Measurements from ENCODE around the gene KLRC3. TPM values are rescaled to one million over a fixed set of nuclear protein-coding genes. Genes with fewer than 3 reads are reported as not detected.

Gene KLRC3
- total RNA-seq, 1 experiment from 2014 or later = not detected

GRCh38 chr12:10456856-10457255, 36.5 kb upstream of the KLRC3 start:
- H3K4me3 ChIP-seq (ENCODE audit: low read depth, low read length, poor library complexity, severe bottlenecking) = no peak overlapping the region
- no peak for TF ChIP-seq EZH2 (IDR thresholded peaks at IDR 0.05; ENCODE audit: borderline replicate concordance, low read depth, low read length, poor library complexity, severe bottlenecking)
- no peak for TF ChIP-seq CTCF (conservative IDR thresholded peaks at IDR 0.05; ENCODE audit: low read depth, low read length)
- DNase-seq (ENCODE audit: low spot score) = no peak
- no peaks in the 10 kb centered on the region for H3K36me3 ChIP-seq (ENCODE audit: insufficient read depth, low read length, poor library complexity, severe bottlenecking)
- no peaks in the 10 kb centered on the region for H3K4me1 ChIP-seq (ENCODE audit: insufficient read depth, low read length, poor library complexity, severe bottlenecking)
- H3K9me3 ChIP-seq (ENCODE audit: low read depth, low read length, poor library complexity, severe bottlenecking) = no peaks in the 10 kb centered on the region
- H3K27ac ChIP-seq (ENCODE audit: low read depth, low read length, poor library complexity, severe bottlenecking) = no peak overlapping the region
- ChIA-PET CTCF (no interaction called here), POLR2A (ENCODE audit: low non-redundant PET) (no interaction called here)
- no peaks in the 10 kb centered on the region for H3K27me3 ChIP-seq (replicated peaks; ENCODE audit: insufficient read depth, low read depth, low read length, poor library complexity)
- no TSS peak for BruUV-seq (replicated peaks)
- intact Hi-C loops (cut with micrococcal nuclease; ENCODE audit: unreplicated experiment) = no loop called here

- no peak overlapping the region for H3K27ac ChIP-seq (ENCODE audit: low read depth, low read length, poor library complexity, severe bottlenecking)
- no peaks in the 10 kb centered on the region for H3K27me3 ChIP-seq (replicated peaks; ENCODE audit: insufficient read depth, low read depth, low read length, poor library complexity)
- ChIA-PET POLR2A (ENCODE audit: low non-redundant PET) (no interaction called here), CTCF (no interaction called here)
- intact Hi-C loops (cut with micrococcal nuclease; ENCODE audit: unreplicated experiment) = no loop called here
- no peak for TF ChIP-seq EZH2 (IDR thresholded peaks at IDR 0.05; ENCODE audit: borderline replicate concordance, low read depth, low read length, poor library complexity, severe bottlenecking)
- no peak for TF ChIP-seq CTCF (conservative IDR thresholded peaks at IDR 0.05; ENCODE audit: low read depth, low read length)
- H3K4me3 ChIP-seq (ENCODE audit: low read depth, low read length, poor library complexity, severe bottlenecking) = no peak overlapping the region
- no peaks in the 10 kb centered on the region for H3K36me3 ChIP-seq (ENCODE audit: insufficient read depth, low read length, poor library complexity, severe bottlenecking)
- no TSS peak for BruUV-seq (replicated peaks)
- no peaks in the 10 kb centered on the region for H3K9me3 ChIP-seq (ENCODE audit: low read depth, low read length, poor library complexity, severe bottlenecking)
- H3K4me1 ChIP-seq (ENCODE audit: insufficient read depth, low read length, poor library complexity, severe bottlenecking) = no peaks in the 10 kb centered on the region
- DNase-seq (ENCODE audit: low spot score) = no peak
Observed at GRCh38 chr12:10455766-10456165, 35.4 kb upstream of the KLRC3 start.

- TF ChIP-seq EZH2 (IDR thresholded peaks at IDR 0.05; ENCODE audit: borderline replicate concordance, low read depth, low read length, poor library complexity, severe bottlenecking) (no peak), CTCF (conservative IDR thresholded peaks at IDR 0.05; ENCODE audit: low read depth, low read length) (no peak)
- ChIA-PET CTCF (no interaction called here), POLR2A (ENCODE audit: low non-redundant PET) (no interaction called here)
- no peak overlapping the region for H3K27ac ChIP-seq (ENCODE audit: low read depth, low read length, poor library complexity, severe bottlenecking)
- BruUV-seq (replicated peaks) = no TSS peak
- no peak for DNase-seq (ENCODE audit: low spot score)
- no peaks in the 10 kb centered on the region for H3K36me3 ChIP-seq (ENCODE audit: insufficient read depth, low read length, poor library complexity, severe bottlenecking)
- H3K4me3 ChIP-seq (ENCODE audit: low read depth, low read length, poor library complexity, severe bottlenecking) = no peak overlapping the region
- no peaks in the 10 kb centered on the region for H3K4me1 ChIP-seq (ENCODE audit: insufficient read depth, low read length, poor library complexity, severe bottlenecking)
- H3K27me3 ChIP-seq (replicated peaks; ENCODE audit: insufficient read depth, low read depth, low read length, poor library complexity) = no peaks in the 10 kb centered on the region
- H3K9me3 ChIP-seq (ENCODE audit: low read depth, low read length, poor library complexity, severe bottlenecking) = no peaks in the 10 kb centered on the region
- intact Hi-C loops (cut with micrococcal nuclease; ENCODE audit: unreplicated experiment) = no loop called here
Observed at GRCh38 chr12:10454531-10454930, 34.1 kb upstream of the KLRC3 start.
